ENCODE measurements around the gene GPC5.

Gene GPC5

DNA sequence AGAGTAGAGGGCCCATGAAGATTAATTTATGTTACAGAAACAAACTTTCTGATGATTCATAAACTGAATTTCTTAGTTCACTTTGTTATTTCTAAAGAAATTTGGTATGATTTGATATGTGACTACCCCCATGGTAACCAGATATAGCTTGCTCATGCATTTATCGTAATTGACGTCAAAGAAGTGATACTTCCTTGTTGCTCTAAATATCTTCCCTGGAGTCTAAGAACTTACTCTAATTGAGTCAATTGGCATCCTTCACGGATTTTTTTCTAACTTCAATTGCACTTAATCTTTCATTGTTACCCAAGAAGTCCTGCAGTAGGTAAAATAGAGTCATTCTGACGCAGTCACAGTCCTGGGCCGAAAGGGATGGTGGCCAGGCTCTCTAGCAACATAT is 240.9 kb downstream of the GPC5 start:
- no peak overlapping the region for H2BK15ac ChIP-seq (ENCODE audit: low read depth, poor library complexity, severe bottlenecking)
- no peaks in the 10 kb centered on the region for H3K36me3 ChIP-seq (ENCODE audit: control insufficient read depth in 1 of 2, insufficient read depth in 2 of 2, low read depth in 1 of 2, low read length in 2 of 2)
- no peaks in the 10 kb centered on the region for H3K27me3 ChIP-seq (ENCODE audit: control insufficient read depth in 1 of 2, insufficient read depth in 1 of 2, low read length in 2 of 2)
- DNase-seq, result no peak
- H3K18ac ChIP-seq (ENCODE audit: low read depth in 1 of 2, low read length in 2 of 2), result no peak overlapping the region
- H4K8ac ChIP-seq (ENCODE audit: low read length), result no peak overlapping the region
- H3K79me1 ChIP-seq (replicated peaks; ENCODE audit: low read length, poor library complexity, severe bottlenecking), result no peaks in the 10 kb centered on the region
- 81% methylated on average over 3 of the region's 5 CpGs for WGBS
- H3K9me3 ChIP-seq (ENCODE audit: control insufficient read depth, low read length), result no peaks in the 10 kb centered on the region
- no peaks in the 10 kb centered on the region for H3K4me1 ChIP-seq (ENCODE audit: control insufficient read depth, insufficient read depth, low read depth, low read length)
- no peak overlapping the region for H2BK120ac ChIP-seq (ENCODE audit: low read depth, low read length)
- no peak overlapping the region for H2AK5ac ChIP-seq (ENCODE audit: low read length, severe bottlenecking)
- no peak overlapping the region for H3K23ac ChIP-seq (ENCODE audit: low read length in 2 of 2)
- no peak overlapping the region for H3K14ac ChIP-seq (ENCODE audit: low read length in 2 of 2)
- H3K9ac ChIP-seq (ENCODE audit: low read length), result no peak overlapping the region
- H3K4ac ChIP-seq (ENCODE audit: low read depth in 1 of 2, low read length in 2 of 2), result no peak overlapping the region
- H3K27ac ChIP-seq (ENCODE audit: low read length, poor library complexity, severe bottlenecking), result no peak overlapping the region
- H3K4me3 ChIP-seq (ENCODE audit: insufficient read depth in 1 of 2, low read depth in 1 of 2, low read length in 2 of 2), result no peak overlapping the region
- H2AFZ ChIP-seq (ENCODE audit: low read depth, low read length), result no peak overlapping the region
- H2BK5ac ChIP-seq (ENCODE audit: low read depth, low read length, poor library complexity, severe bottlenecking), result no peak overlapping the region
- H3K4me2 ChIP-seq (ENCODE audit: low read length, poor library complexity, severe bottlenecking), result no peak overlapping the region
- no peak overlapping the region for H2BK12ac ChIP-seq (ENCODE audit: low read length in 2 of 2)
- H4K91ac ChIP-seq (ENCODE audit: low read length), result no peak overlapping the region

DNA sequence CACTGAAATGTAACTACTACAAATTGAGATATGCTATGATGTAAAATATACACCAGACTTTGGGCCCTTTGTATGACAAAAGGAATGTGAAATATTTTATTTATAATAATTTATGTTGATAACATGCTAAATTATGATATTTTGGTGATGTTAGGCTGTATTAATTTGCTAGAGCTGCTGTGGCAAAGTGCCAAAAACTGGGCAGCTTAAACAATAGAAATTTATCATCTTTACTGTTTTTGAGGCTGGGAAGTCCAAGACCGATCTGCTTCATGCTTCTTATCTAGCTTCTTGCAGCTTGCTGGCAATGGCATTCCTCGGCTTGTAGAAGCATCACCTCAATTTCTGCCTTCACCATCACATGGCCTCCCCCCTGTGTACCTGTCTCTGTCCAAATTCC is 245.0 kb downstream of the GPC5 start:
- Histone ChIP-seq H3K4ac (ENCODE audit: low read depth in 1 of 2, low read length in 2 of 2) (no peak overlapping the region), H3K36me3 (ENCODE audit: control insufficient read depth in 1 of 2, insufficient read depth in 2 of 2, low read depth in 1 of 2, low read length in 2 of 2) (no peaks in the 10 kb centered on the region), H3K79me1 (replicated peaks; ENCODE audit: low read length, poor library complexity, severe bottlenecking) (no peaks in the 10 kb centered on the region), H2AFZ (ENCODE audit: low read depth, low read length) (no peak overlapping the region), H3K9ac (ENCODE audit: low read length) (no peak overlapping the region), H3K27me3 (ENCODE audit: control insufficient read depth in 1 of 2, insufficient read depth in 1 of 2, low read length in 2 of 2) (no peaks in the 10 kb centered on the region), H3K9me3 (ENCODE audit: control insufficient read depth, low read length) (no peaks in the 10 kb centered on the region), H3K23ac (ENCODE audit: low read length in 2 of 2) (no peak overlapping the region), H3K4me1 (ENCODE audit: control insufficient read depth, insufficient read depth, low read depth, low read length) (no peaks in the 10 kb centered on the region), H2BK15ac (ENCODE audit: low read depth, poor library complexity, severe bottlenecking) (no peak overlapping the region), H2AK5ac (ENCODE audit: low read length, severe bottlenecking) (no peak overlapping the region), H2BK5ac (ENCODE audit: low read depth, low read length, poor library complexity, severe bottlenecking) (no peak overlapping the region), H3K27ac (ENCODE audit: low read length, poor library complexity, severe bottlenecking) (no peak overlapping the region), H3K4me2 (ENCODE audit: low read length, poor library complexity, severe bottlenecking) (no peak overlapping the region), H4K91ac (ENCODE audit: low read length) (no peak overlapping the region), H3K14ac (ENCODE audit: low read length in 2 of 2) (no peak overlapping the region), H4K8ac (ENCODE audit: low read length) (no peak overlapping the region), H3K4me3 (ENCODE audit: insufficient read depth in 1 of 2, low read depth in 1 of 2, low read length in 2 of 2) (no peak overlapping the region), H3K18ac (ENCODE audit: low read depth in 1 of 2, low read length in 2 of 2) (no peak overlapping the region), H2BK12ac (ENCODE audit: low read length in 2 of 2) (no peak overlapping the region), H2BK120ac (ENCODE audit: low read depth, low read length) (no peak overlapping the region)
- no peak for DNase-seq
- WGBS, result 90% methylated on average over 2 of the region's 2 CpGs

GRCh38 chr13:91644806-91645205 is 246.4 kb downstream of the GPC5 start:
- no peak overlapping the region for H3K27ac ChIP-seq (ENCODE audit: low read length, poor library complexity, severe bottlenecking)

GRCh38 chr13:91647361-91647990 is 249.1 kb downstream of the GPC5 start:
- WGBS, result 44% methylated on average over 3 of the region's 3 CpGs
- H3K4me1 ChIP-seq (ENCODE audit: control insufficient read depth, insufficient read depth, low read depth, low read length), result no peaks in the 10 kb centered on the region

More at GRCh38 chr13:91644806-91645205, 246.4 kb downstream of the GPC5 start:
- Histone ChIP-seq H4K8ac (ENCODE audit: low read length) (no peak overlapping the region), H3K4me1 (ENCODE audit: control insufficient read depth, insufficient read depth, low read depth, low read length) (no peaks in the 10 kb centered on the region), H2BK5ac (ENCODE audit: low read depth, low read length, poor library complexity, severe bottlenecking) (no peak overlapping the region), H2BK120ac (ENCODE audit: low read depth, low read length) (no peak overlapping the region), H3K9me3 (ENCODE audit: control insufficient read depth, low read length) (no peaks in the 10 kb centered on the region), H3K36me3 (ENCODE audit: control insufficient read depth in 1 of 2, insufficient read depth in 2 of 2, low read depth in 1 of 2, low read length in 2 of 2) (no peaks in the 10 kb centered on the region), H2BK12ac (ENCODE audit: low read length in 2 of 2) (no peak overlapping the region), H3K18ac (ENCODE audit: low read depth in 1 of 2, low read length in 2 of 2) (no peak overlapping the region), H3K23ac (ENCODE audit: low read length in 2 of 2) (no peak overlapping the region), H3K4me2 (ENCODE audit: low read length, poor library complexity, severe bottlenecking) (no peak overlapping the region), H3K4ac (ENCODE audit: low read depth in 1 of 2, low read length in 2 of 2) (no peak overlapping the region), H3K14ac (ENCODE audit: low read length in 2 of 2) (no peak overlapping the region), H4K91ac (ENCODE audit: low read length) (no peak overlapping the region), H3K4me3 (ENCODE audit: insufficient read depth in 1 of 2, low read depth in 1 of 2, low read length in 2 of 2) (no peak overlapping the region), H3K9ac (ENCODE audit: low read length) (no peak overlapping the region), H3K27me3 (ENCODE audit: control insufficient read depth in 1 of 2, insufficient read depth in 1 of 2, low read length in 2 of 2) (no peaks in the 10 kb centered on the region), H2BK15ac (ENCODE audit: low read depth, poor library complexity, severe bottlenecking) (no peak overlapping the region), H3K79me1 (replicated peaks; ENCODE audit: low read length, poor library complexity, severe bottlenecking) (no peaks in the 10 kb centered on the region), H2AK5ac (ENCODE audit: low read length, severe bottlenecking) (no peak overlapping the region), H2AFZ (ENCODE audit: low read depth, low read length) (no peak overlapping the region)
- DNase-seq, result peak; percentile 41

More at GRCh38 chr13:91647361-91647990, 249.1 kb downstream of the GPC5 start:
- Histone ChIP-seq H3K18ac (ENCODE audit: low read depth in 1 of 2, low read length in 2 of 2) (no peak overlapping the region), H3K4ac (ENCODE audit: low read depth in 1 of 2, low read length in 2 of 2) (no peak overlapping the region), H2BK5ac (ENCODE audit: low read depth, low read length, poor library complexity, severe bottlenecking) (no peak overlapping the region), H3K27me3 (ENCODE audit: control insufficient read depth in 1 of 2, insufficient read depth in 1 of 2, low read length in 2 of 2) (no peaks in the 10 kb centered on the region), H4K91ac (ENCODE audit: low read length) (no peak overlapping the region), H3K9me3 (ENCODE audit: control insufficient read depth, low read length) (no peaks in the 10 kb centered on the region), H3K79me1 (replicated peaks; ENCODE audit: low read length, poor library complexity, severe bottlenecking) (no peaks in the 10 kb centered on the region), H3K36me3 (ENCODE audit: control insufficient read depth in 1 of 2, insufficient read depth in 2 of 2, low read depth in 1 of 2, low read length in 2 of 2) (no peaks in the 10 kb centered on the region), H3K14ac (ENCODE audit: low read length in 2 of 2) (no peak overlapping the region), H2BK15ac (ENCODE audit: low read depth, poor library complexity, severe bottlenecking) (no peak overlapping the region), H3K27ac (ENCODE audit: low read length, poor library complexity, severe bottlenecking) (no peak overlapping the region), H2BK120ac (ENCODE audit: low read depth, low read length) (no peak overlapping the region), H3K23ac (ENCODE audit: low read length in 2 of 2) (no peak overlapping the region), H2BK12ac (ENCODE audit: low read length in 2 of 2) (no peak overlapping the region), H2AK5ac (ENCODE audit: low read length, severe bottlenecking) (no peak overlapping the region), H3K9ac (ENCODE audit: low read length) (no peak overlapping the region), H2AFZ (ENCODE audit: low read depth, low read length) (no peak overlapping the region), H3K4me3 (ENCODE audit: insufficient read depth in 1 of 2, low read depth in 1 of 2, low read length in 2 of 2) (no peak overlapping the region), H4K8ac (ENCODE audit: low read length) (no peak overlapping the region), H3K4me2 (ENCODE audit: low read length, poor library complexity, severe bottlenecking) (no peak overlapping the region)
- DNase-seq, result no peak
